ENCODE results near the gene BLMH. TPM values are rescaled to one million over a fixed set of nuclear protein-coding genes. Genes with fewer than 3 reads are reported as not detected.

Gene BLMH
- total RNA-seq, 1 donor from 2014 or later: 98.8 TPM

GRCh38 chr17:30224419-30224960, 67.3 kb downstream of the BLMH start:
- Mint-ChIP-seq H3K9me3 (no peaks in the 10 kb centered on the region), H3K4me3 (peak overlapping the region; percentile 43), H3K27ac (no peak overlapping the region)

GRCh38 chr17:30222721-30223175, 69.0 kb downstream of the BLMH start:
- Mint-ChIP-seq H3K9me3 (no peaks in the 10 kb centered on the region), H3K27ac (no peak overlapping the region), H3K4me3 (no peak overlapping the region), H3K27me3 (ENCODE audit: insufficient read depth, low read depth) (peaks cover 29% of the 10 kb centered on the region), H3K4me1 (peaks cover 52% of the 10 kb centered on the region), H3K36me3 (no peaks in the 10 kb centered on the region)
- DNase-seq (ENCODE audit: low spot score): peak; percentile 67
- H3K9ac ChIP-seq: no peak overlapping the region
- H3K9me3 ChIP-seq (ENCODE audit: low read depth): no peaks in the 10 kb centered on the region
- H3K4me2 ChIP-seq: peak overlapping the region; percentile 68
- H4K20me1 ChIP-seq (ENCODE audit: low read depth): no peaks in the 10 kb centered on the region
- TF ChIP-seq EZH2phosphoT487 (IDR thresholded peaks at IDR 0.05) (no peak), CTCF (IDR thresholded peaks at IDR 0.05) (no peak)
- no peaks in the 10 kb centered on the region for H3K79me2 ChIP-seq (ENCODE audit: low read depth)
- peaks cover 25% of the 10 kb centered on the region for H3K4me1 ChIP-seq
- H3K36me3 ChIP-seq: no peaks in the 10 kb centered on the region
- H3K27me3 ChIP-seq: no peaks in the 10 kb centered on the region
- no peak overlapping the region for H3K27ac ChIP-seq
- peaks cover 13% of the 10 kb centered on the region for H3F3A ChIP-seq (ENCODE audit: low read depth)
- H3K4me3 ChIP-seq: no peak overlapping the region
- no peak overlapping the region for H2AFZ ChIP-seq (replicated peaks)

More at GRCh38 chr17:30224419-30224960, 67.3 kb downstream of the BLMH start:
- Mint-ChIP-seq H3K27me3 (ENCODE audit: insufficient read depth, low read depth) (peaks cover 21% of the 10 kb centered on the region), H3K36me3 (no peaks in the 10 kb centered on the region), H3K4me1 (peaks cover 56% of the 10 kb centered on the region)
- no peak overlapping the region for H2AFZ ChIP-seq (replicated peaks)
- peaks cover 8% of the 10 kb centered on the region for H3K27me3 ChIP-seq
- no peaks in the 10 kb centered on the region for H3K36me3 ChIP-seq
- H3K4me3 ChIP-seq: no peak overlapping the region
- no peak overlapping the region for H3K27ac ChIP-seq
- H3K79me2 ChIP-seq (ENCODE audit: low read depth): no peaks in the 10 kb centered on the region
- no peaks in the 10 kb centered on the region for H3K9me3 ChIP-seq (ENCODE audit: low read depth)
- no peak overlapping the region for H3K9ac ChIP-seq
- peaks cover 13% of the 10 kb centered on the region for H3F3A ChIP-seq (ENCODE audit: low read depth)
- no peak for DNase-seq (ENCODE audit: low spot score)
- peaks cover 25% of the 10 kb centered on the region for H3K4me1 ChIP-seq
- no peak overlapping the region for H3K4me2 ChIP-seq
- no peak for TF ChIP-seq EZH2phosphoT487 (IDR thresholded peaks at IDR 0.05)
- no peak for TF ChIP-seq EZH2 (IDR thresholded peaks at IDR 0.05)
- no peak for TF ChIP-seq CTCF (IDR thresholded peaks at IDR 0.05)
- no peaks in the 10 kb centered on the region for H4K20me1 ChIP-seq (ENCODE audit: low read depth)

DNA sequence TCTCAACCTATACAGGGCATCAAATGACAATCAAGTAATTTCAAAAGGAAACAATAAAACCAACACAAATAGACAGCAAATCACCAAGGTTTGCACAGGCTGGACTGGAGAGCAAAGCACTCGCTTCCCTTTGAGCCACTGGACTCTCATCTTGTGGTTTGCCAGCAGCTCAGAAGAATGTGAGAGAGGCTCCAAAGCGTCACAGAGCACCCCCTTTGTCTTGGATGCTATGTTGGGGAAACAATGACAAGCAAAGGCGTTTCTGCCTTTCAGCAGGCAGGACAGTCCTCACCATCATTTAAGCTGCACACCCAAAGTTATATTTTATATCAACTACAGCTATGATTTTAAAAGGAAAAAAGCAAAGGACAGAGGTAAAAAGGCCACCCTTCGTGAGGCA, 69.5 kb downstream of the BLMH start:
- H3K9ac ChIP-seq: no peak overlapping the region
- Mint-ChIP-seq H3K4me3 (peak overlapping the region; percentile 2), H3K9me3 (peaks cover 2% of the 10 kb centered on the region), H3K4me1 (peaks cover 52% of the 10 kb centered on the region), H3K27me3 (ENCODE audit: insufficient read depth, low read depth) (peaks cover 33% of the 10 kb centered on the region), H3K27ac (peak overlapping the region; percentile 9), H3K36me3 (no peaks in the 10 kb centered on the region)
- H3K27ac ChIP-seq: no peak overlapping the region
- H3K9me3 ChIP-seq (ENCODE audit: low read depth): no peaks in the 10 kb centered on the region
- TF ChIP-seq EZH2phosphoT487 (IDR thresholded peaks at IDR 0.05) (no peak), EZH2 (IDR thresholded peaks at IDR 0.05) (no peak), CTCF (IDR thresholded peaks at IDR 0.05) (no peak)
- H3K79me2 ChIP-seq (ENCODE audit: low read depth): no peaks in the 10 kb centered on the region
- DNase-seq (ENCODE audit: low spot score): peak; percentile 61
- no peak overlapping the region for H2AFZ ChIP-seq (replicated peaks)
- H3K36me3 ChIP-seq: no peaks in the 10 kb centered on the region
- H3K4me2 ChIP-seq: peak overlapping the region; percentile 68
- peaks cover 13% of the 10 kb centered on the region for H3F3A ChIP-seq (ENCODE audit: low read depth)
- no peaks in the 10 kb centered on the region for H3K27me3 ChIP-seq
- H3K4me1 ChIP-seq: peaks cover 25% of the 10 kb centered on the region
- H4K20me1 ChIP-seq (ENCODE audit: low read depth): no peaks in the 10 kb centered on the region
- peak overlapping the region; percentile 2 for H3K4me3 ChIP-seq
